DMS153 treated with DMSO at 0.1 percent for 48 hours (cell line): Measurements from ENCODE around the gene SMARCA2.

Experiments
- DNase-seq: peaks from one replicate; lab custom pipeline; 2025; ENCODE audit not compliant: unreplicated experiment; lab: John Stamatoyannopoulos, UW

Gene SMARCA2

GRCh38 chr9:2039294-2040180 lies 24.4 kb downstream of the SMARCA2 start:
- no peak for DNase-seq

- DNase-seq: no peak
Observed at GRCh38 chr9:2040828-2041227, 25.7 kb downstream of the SMARCA2 start.

- DNase-seq: no peak
Observed at GRCh38 chr9:2041736-2042135, 26.6 kb downstream of the SMARCA2 start.

GRCh38 chr9:2043243-2043642 lies 28.1 kb downstream of the SMARCA2 start:
- DNase-seq: no peak

GRCh38 chr9:2043881-2044462 lies 28.8 kb downstream of the SMARCA2 start:
- no peak for DNase-seq

- no peak for DNase-seq
Observed at GRCh38 chr9:2047144-2047671, 32.1 kb downstream of the SMARCA2 start.

GRCh38 chr9:2047916-2048315 lies 32.8 kb downstream of the SMARCA2 start:
- DNase-seq: no peak

- DNase-seq: no peak
Observed at GRCh38 chr9:2050236-2050635, 35.1 kb downstream of the SMARCA2 start.

GRCh38 chr9:2053883-2054845 lies 39.0 kb downstream of the SMARCA2 start:
- DNase-seq: no peak

- DNase-seq: no peak
Observed at GRCh38 chr9:2055203-2055658, 40.1 kb downstream of the SMARCA2 start.

DNA sequence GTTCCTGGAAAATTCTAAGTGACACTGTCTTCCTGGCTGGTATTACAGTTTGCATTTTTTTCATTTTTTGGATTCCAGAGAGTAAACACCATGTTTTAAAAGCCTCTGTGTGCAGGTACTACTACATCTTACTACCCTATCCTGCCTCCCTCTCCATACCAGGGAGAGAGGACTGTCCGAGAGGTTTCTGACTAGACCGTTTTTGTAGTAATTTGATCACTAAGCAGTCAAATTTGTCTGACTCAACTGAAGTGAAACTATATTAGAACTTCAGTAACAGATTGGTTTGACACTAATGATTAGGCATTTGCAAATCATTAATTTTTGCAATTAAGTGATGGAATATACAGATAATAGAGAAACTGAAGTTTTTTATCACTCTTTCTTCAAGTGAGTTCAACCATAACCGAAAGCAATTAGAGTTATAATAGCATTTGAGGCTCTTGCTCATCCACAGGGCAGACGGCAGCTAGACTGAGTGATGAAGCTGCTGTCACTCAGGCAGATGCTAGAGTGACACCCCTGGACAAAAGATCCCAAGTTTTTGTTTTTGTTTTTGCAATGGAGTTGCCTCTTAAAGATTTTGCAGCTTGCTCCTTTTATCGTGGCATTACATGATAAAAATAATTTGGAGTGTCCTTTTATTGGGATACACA lies 44.3 kb downstream of the SMARCA2 start:
- no peak for DNase-seq

GRCh38 chr9:2060424-2060823 lies 45.3 kb downstream of the SMARCA2 start:
- DNase-seq: no peak

- DNase-seq: no peak
Observed at GRCh38 chr9:2065704-2066103, 50.6 kb downstream of the SMARCA2 start.

GRCh38 chr9:2066312-2067273 lies 51.4 kb downstream of the SMARCA2 start:
- no peak for DNase-seq

- DNase-seq: no peak
Observed at GRCh38 chr9:2072752-2073405, 57.7 kb downstream of the SMARCA2 start.

DNA sequence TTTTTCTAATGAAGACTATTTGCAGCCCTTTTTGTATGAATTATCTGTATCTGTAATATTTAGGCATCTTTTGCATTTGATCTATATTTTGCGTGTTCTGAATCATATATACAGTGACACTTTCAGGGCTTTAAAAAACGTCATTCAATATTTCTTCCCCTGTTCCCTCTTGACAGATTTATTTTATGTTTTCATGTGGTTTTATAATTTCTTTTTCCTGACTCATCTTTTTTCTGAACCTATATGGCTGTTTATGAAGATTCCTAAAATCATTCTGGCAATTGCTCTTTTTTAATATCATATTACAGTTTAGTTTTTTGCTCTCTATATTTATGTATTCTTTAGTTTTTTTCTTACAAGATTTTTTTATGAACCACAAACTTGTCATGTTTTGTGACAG lies 67.6 kb downstream of the SMARCA2 start:
- DNase-seq: no peak

GRCh38 chr9:2083479-2083878 lies 68.3 kb downstream of the SMARCA2 start:
- no peak for DNase-seq

DNA sequence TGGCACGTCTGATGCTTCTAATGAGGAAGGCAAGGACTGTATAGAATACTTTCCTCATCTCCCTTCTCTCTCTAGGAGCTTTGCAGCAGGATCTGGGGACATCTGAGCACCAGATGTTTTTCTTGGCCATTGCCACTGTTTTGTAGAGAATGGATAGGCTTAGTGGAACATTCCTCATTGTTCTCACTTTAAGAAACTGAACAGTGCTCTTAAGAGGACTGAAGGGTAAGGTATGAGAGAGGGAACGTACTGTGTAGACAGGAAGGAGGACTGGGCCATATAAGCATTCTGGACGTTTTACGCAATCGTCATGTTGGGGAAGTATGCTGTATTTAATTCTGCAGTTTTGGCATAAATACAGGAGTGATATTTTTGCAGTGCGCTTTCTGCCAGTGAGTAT lies 70.6 kb downstream of the SMARCA2 start:
- no peak for DNase-seq

DNA sequence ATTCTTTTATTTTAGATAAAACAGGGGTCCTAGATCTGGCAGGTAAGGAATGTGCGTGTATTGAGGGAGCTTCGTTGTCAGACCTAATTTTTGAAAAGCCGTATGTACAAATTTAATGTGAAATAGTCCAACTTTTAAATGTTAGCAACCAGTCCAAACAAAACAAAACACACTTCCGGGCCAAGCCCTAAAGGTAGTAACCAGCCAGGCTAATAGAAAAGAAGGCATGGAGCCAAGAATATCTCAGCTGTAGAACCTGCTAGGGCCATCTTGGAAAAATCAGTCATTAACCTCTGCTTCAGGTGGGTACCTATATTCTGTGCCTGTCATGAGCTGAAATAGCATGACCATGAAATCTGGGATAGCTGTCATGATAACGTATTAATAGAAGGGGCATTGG lies 71.0 kb downstream of the SMARCA2 start:
- DNase-seq: no peak
